Neural cell (in vitro differentiated cells): ENCODE data around the gene SPTSSB. TPM values are rescaled to one million over a fixed set of nuclear protein-coding genes. Genes with fewer than 3 reads are reported as not detected.

Source experiments
- H2AFZ ChIP-seq: fragments of 200-600, 300-800 bp; sonication (generic), shearing (Covaris generic); 2 replicates; pipeline ENCODE4 v1.6.0; 2014; ENCODE audit warnings: low read depth, mild to moderate bottlenecking, antibody characterized with exemption, low read length, moderate library complexity
- H3F3A ChIP-seq: fragments of 200-600 bp; shearing (Covaris generic); 2 replicates; pipeline ENCODE4 v1.6.1; 2016; ENCODE audit warnings: mild to moderate bottlenecking, moderate library complexity, mixed read lengths, antibody characterized with exemption, low read length; ENCODE audit not compliant: insufficient read depth, poor library complexity, severe bottlenecking
- H3K27ac ChIP-seq: fragments of 200-600, 300-800 bp; sonication (generic), shearing (Covaris generic); 2 replicates; pipeline ENCODE4 v1.5.1; 2014; ENCODE audit warnings: mild to moderate bottlenecking, low read length, moderate library complexity
- H3K27me3 ChIP-seq: fragments of 300-800, 200-600 bp; sonication (generic), shearing (Covaris generic); 2 replicates; pipeline ENCODE4 v1.6.0; 2014; ENCODE audit warnings: mild to moderate bottlenecking, low read depth, low read length, moderate library complexity; ENCODE audit not compliant: insufficient read depth
- H3K36me3 ChIP-seq: fragments of 300-800, 200-600 bp; sonication (generic), shearing (Covaris generic); 2 replicates; pipeline ENCODE4 v1.5.1; 2014; ENCODE audit warnings: mild to moderate bottlenecking, antibody characterized with exemption, low read length, moderate library complexity; ENCODE audit not compliant: insufficient read depth
- H3K4me2 ChIP-seq: fragments of 300-800, 200-600 bp; sonication (generic), shearing (Covaris generic); 2 replicates; pipeline ENCODE4 v1.6.0; 2014; ENCODE audit warnings: mild to moderate bottlenecking, low read length
- H3K4me3 ChIP-seq: fragments of 300-800, 200-600 bp; sonication (generic), shearing (Covaris generic); 2 replicates; pipeline ENCODE4 v1.5.1; 2014; ENCODE audit warnings: mild to moderate bottlenecking, low read length, moderate library complexity
- H3K79me2 ChIP-seq: fragments of 200-600 bp; shearing (Covaris generic); replicated peaks from 2 replicates; pipeline ENCODE4 v1.6.0; 2014; ENCODE audit warnings: mild to moderate bottlenecking, low read length, moderate library complexity; ENCODE audit not compliant: insufficient read depth
- H3K9ac ChIP-seq: fragments of 300-800, 200-600 bp; sonication (generic), shearing (Covaris generic); 2 replicates; pipeline ENCODE4 v1.6.1; 2016; ENCODE audit warnings: mild to moderate bottlenecking, low read length, mixed read lengths
- H3K9me2 ChIP-seq: fragments of 200-600 bp; shearing (Covaris generic); 2 replicates; pipeline ENCODE4 v1.6.1; 2016; ENCODE audit warnings: mild to moderate bottlenecking, low read length, mixed read lengths; ENCODE audit not compliant: insufficient read depth
- H3K9me3 ChIP-seq: fragments of 200-600, 300-800 bp; sonication (generic), shearing (Covaris generic); 2 replicates; pipeline ENCODE4 v1.6.1; 2016; ENCODE audit warnings: mild to moderate bottlenecking, mixed run types, low read length, moderate library complexity, mixed read lengths
- H4K20me1 ChIP-seq: fragments of 200-600 bp; shearing (Covaris generic); 2 replicates; pipeline ENCODE4 v1.6.1; 2016; ENCODE audit warnings: mild to moderate bottlenecking, mixed run types; ENCODE audit not compliant: insufficient read depth
- CTCF ChIP-seq: fragments of 450-650 bp; IDR thresholded peaks from 2 replicates; pipeline ENCODE4 v1.5.1; 2014; ENCODE audit warnings: antibody characterized with exemption, mild to moderate bottlenecking, moderate library complexity; ENCODE audit not compliant: poor library complexity, severe bottlenecking
- EP300 ChIP-seq: fragments of 450-650 bp; conservative IDR thresholded peaks from 2 replicates; pipeline ENCODE4 v1.6.1; 2014; ENCODE audit warnings: antibody characterized with exemption, mild to moderate bottlenecking, moderate library complexity; ENCODE audit not compliant: poor library complexity, severe bottlenecking
- EZH2 ChIP-seq: fragments of 200-600, 300-800 bp; shearing (Covaris generic), sonication (generic); IDR thresholded peaks from 2 replicates; pipeline ENCODE4 v1.6.1; 2014; ENCODE audit warnings: antibody characterized with exemption, low read length, borderline replicate concordance, mild to moderate bottlenecking; ENCODE audit not compliant: insufficient read depth, poor library complexity, severe bottlenecking
- MXI1 ChIP-seq: fragments of 450-650 bp; conservative IDR thresholded peaks from 2 replicates; pipeline ENCODE4 v1.6.1; 2014; ENCODE audit warnings: antibody characterized with exemption, mild to moderate bottlenecking; ENCODE audit not compliant: poor library complexity, severe bottlenecking
- POLR2AphosphoS5 ChIP-seq: IDR thresholded peaks from 2 replicates; pipeline ENCODE4 v1.6.1; 2012
- RAD21 ChIP-seq: fragments of 450-650 bp; conservative IDR thresholded peaks from 2 replicates; pipeline ENCODE4 v1.6.1; 2014; ENCODE audit warnings: antibody characterized with exemption, mild to moderate bottlenecking, moderate library complexity
- REST ChIP-seq: IDR thresholded peaks from 2 replicates; pipeline ENCODE4 v1.6.1; 2012; ENCODE audit warnings: borderline replicate concordance
- SMC3 ChIP-seq: fragments of 450-650 bp; conservative IDR thresholded peaks from 2 replicates; pipeline ENCODE4 v1.6.1; 2014; ENCODE audit warnings: antibody characterized with exemption, mild to moderate bottlenecking, moderate library complexity; ENCODE audit not compliant: poor library complexity
- TAF1 ChIP-seq: IDR thresholded peaks from 2 replicates; pipeline ENCODE4 v1.6.1; 2012; ENCODE audit warnings: low read depth
- polyA plus RNA-seq: library from polyadenylated mRNA; depleted of rRNA; stranded (reverse); fragments of >200 nt; gene quantifications from 2 replicates; pipeline ENCODE4 v1.2.3, GENCODE V29; 2014

The SPTSSB gene
- polyA plus RNA-seq, 1 donor from 2014 or later = 0.71 TPM

GRCh38 chr3:161366094-161366493, 5.2 kb downstream of the SPTSSB start:
- Histone ChIP-seq H3K9me2 (no peaks in the 10 kb centered on the region), H3F3A (no peaks in the 10 kb centered on the region), H3K9me3 (no peaks in the 10 kb centered on the region), H3K4me3 (no peak overlapping the region), H3K36me3 (no peaks in the 10 kb centered on the region), H2AFZ (no peak overlapping the region), H3K9ac (no peak overlapping the region), H3K27ac (no peak overlapping the region), H4K20me1 (no peaks in the 10 kb centered on the region), H3K4me2 (no peak overlapping the region), H3K27me3 (peaks cover 14% of the 10 kb centered on the region), H3K79me2 (no peaks in the 10 kb centered on the region)
- no peak for TF ChIP-seq POLR2AphosphoS5
- no peak for TF ChIP-seq SMC3

- Histone ChIP-seq H3K36me3 (no peaks in the 10 kb centered on the region), H2AFZ (no peak overlapping the region), H3K79me2 (no peaks in the 10 kb centered on the region), H4K20me1 (no peaks in the 10 kb centered on the region), H3K4me3 (no peak overlapping the region), H3K27ac (no peak overlapping the region), H3F3A (no peaks in the 10 kb centered on the region), H3K4me2 (no peak overlapping the region), H3K9me2 (no peaks in the 10 kb centered on the region), H3K27me3 (no peaks in the 10 kb centered on the region), H3K9ac (no peak overlapping the region), H3K9me3 (no peaks in the 10 kb centered on the region)
- no peak for TF ChIP-seq POLR2AphosphoS5
- TF ChIP-seq TAF1 = no peak
- no peak for TF ChIP-seq EZH2
- no peak for TF ChIP-seq CTCF
Measured at GRCh38 chr3:161358488-161358887, 12.8 kb downstream of the SPTSSB start.

GRCh38 chr3:161356287-161356686, 15.0 kb downstream of the SPTSSB start:
- Histone ChIP-seq H2AFZ (no peak overlapping the region), H4K20me1 (no peaks in the 10 kb centered on the region), H3K9me3 (no peaks in the 10 kb centered on the region), H3K4me2 (no peak overlapping the region), H3K79me2 (no peaks in the 10 kb centered on the region), H3K27me3 (no peaks in the 10 kb centered on the region), H3K4me3 (no peak overlapping the region), H3K9me2 (no peaks in the 10 kb centered on the region), H3F3A (no peaks in the 10 kb centered on the region), H3K9ac (no peak overlapping the region), H3K27ac (no peak overlapping the region), H3K36me3 (no peaks in the 10 kb centered on the region)
- TF ChIP-seq MXI1 (no peak), TAF1 (no peak)

- Histone ChIP-seq H2AFZ (no peak overlapping the region), H3K27ac (no peak overlapping the region), H3K36me3 (no peaks in the 10 kb centered on the region), H3K9ac (no peak overlapping the region), H3K79me2 (no peaks in the 10 kb centered on the region), H3K27me3 (no peaks in the 10 kb centered on the region), H3K9me2 (no peaks in the 10 kb centered on the region), H3K4me2 (no peak overlapping the region), H3K9me3 (no peaks in the 10 kb centered on the region), H3K4me3 (no peak overlapping the region), H3F3A (no peaks in the 10 kb centered on the region), H4K20me1 (no peaks in the 10 kb centered on the region)
- no peak for TF ChIP-seq SMC3
- TF ChIP-seq EP300 = no peak
- no peak for TF ChIP-seq TAF1
- no peak for TF ChIP-seq POLR2AphosphoS5
- no peak for TF ChIP-seq MXI1
- TF ChIP-seq EZH2 = no peak
- no peak for TF ChIP-seq REST
- no peak for TF ChIP-seq RAD21
- TF ChIP-seq CTCF = no peak
Measured at GRCh38 chr3:161355508-161355907, 15.8 kb downstream of the SPTSSB start.
